GM06990 (cell line): ENCODE data around the gene GFRA4.

Experiments
- DNase-seq: peaks from one replicate; pipeline ENCODE4 v3.0.0-alpha.2; 2011; ENCODE audit not compliant: insufficient read length; ENCODE audit errors: extremely low read depth
- H3K27me3 ChIP-seq: replicated peaks from 2 replicates; pipeline ENCODE4 v1.6.0; 2011; ENCODE audit warnings: low read length; ENCODE audit not compliant: control insufficient read depth, insufficient read depth
- H3K36me3 ChIP-seq: 2 replicates; pipeline ENCODE4 v1.5.1; 2011; ENCODE audit warnings: low read length; ENCODE audit not compliant: control insufficient read depth, insufficient read depth
- H3K4me3 ChIP-seq: replicated peaks from 2 replicates; pipeline ENCODE4 v1.5.1; 2011; ENCODE audit warnings: low read depth, mild to moderate bottlenecking, control low read depth, low read length
- CTCF ChIP-seq: IDR thresholded peaks from 2 replicates; pipeline ENCODE4 v1.5.1; 2011; ENCODE audit warnings: low read length, control low read depth, mild to moderate bottlenecking, inconsistent platforms; ENCODE audit not compliant: insufficient read depth, poor library complexity, severe bottlenecking

Gene GFRA4, protein sequence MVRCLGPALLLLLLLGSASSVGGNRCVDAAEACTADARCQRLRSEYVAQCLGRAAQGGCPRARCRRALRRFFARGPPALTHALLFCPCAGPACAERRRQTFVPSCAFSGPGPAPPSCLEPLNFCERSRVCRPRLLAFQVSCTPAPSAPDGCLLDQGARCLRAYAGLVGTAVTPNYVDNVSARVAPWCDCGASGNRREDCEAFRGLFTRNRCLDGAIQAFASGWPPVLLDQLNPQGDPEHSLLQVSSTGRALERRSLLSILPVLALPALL

DNA sequence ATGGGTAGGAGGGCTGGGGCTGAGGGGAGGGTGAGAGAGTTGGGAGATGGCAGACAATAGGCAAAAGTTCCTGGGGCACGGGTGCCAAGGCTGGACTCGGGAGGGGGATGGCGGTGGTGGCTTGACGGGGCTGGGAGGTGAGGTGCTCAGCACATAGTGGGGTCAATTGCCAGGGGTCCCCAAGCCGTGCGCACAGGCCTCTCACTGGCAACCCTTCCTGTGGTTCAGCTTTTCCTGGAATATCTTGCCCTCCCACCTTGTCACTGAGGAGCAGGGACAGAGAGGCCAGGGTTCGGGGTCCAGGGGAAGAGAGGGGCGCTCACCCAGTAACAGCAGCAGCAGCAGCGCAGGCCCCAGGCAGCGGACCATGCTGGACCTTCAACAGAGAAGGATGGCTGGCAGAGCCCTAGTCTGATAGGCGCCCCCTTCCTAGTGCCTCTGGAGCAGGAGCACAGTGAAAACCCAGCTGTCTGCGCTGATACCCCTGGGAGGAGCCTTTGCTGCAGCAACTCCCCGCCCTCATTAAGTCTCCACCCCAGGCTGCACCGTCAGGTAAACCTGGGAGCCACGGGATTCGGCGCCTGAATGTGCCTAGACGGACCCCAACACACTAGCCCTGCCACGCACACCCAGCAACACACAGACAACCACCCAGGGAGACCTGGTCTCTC lies at the start of gene GFRA4:
Gene GFRA4, minus strand, starts transcription at position 369 of the 671 bp plus-strand sequence. Its CDS starts 0 bp downstream, at position 369.
- peaks cover 2% of the 10 kb centered on the region; the same call in 1 of the 2 replicates for H3K27me3 ChIP-seq
- H3K36me3 ChIP-seq, result no peaks in the 10 kb centered on the region
- no peak for TF ChIP-seq CTCF
- H3K4me3 ChIP-seq, result no peak within 1 kb of the TSS
- no peak for DNase-seq

DNA sequence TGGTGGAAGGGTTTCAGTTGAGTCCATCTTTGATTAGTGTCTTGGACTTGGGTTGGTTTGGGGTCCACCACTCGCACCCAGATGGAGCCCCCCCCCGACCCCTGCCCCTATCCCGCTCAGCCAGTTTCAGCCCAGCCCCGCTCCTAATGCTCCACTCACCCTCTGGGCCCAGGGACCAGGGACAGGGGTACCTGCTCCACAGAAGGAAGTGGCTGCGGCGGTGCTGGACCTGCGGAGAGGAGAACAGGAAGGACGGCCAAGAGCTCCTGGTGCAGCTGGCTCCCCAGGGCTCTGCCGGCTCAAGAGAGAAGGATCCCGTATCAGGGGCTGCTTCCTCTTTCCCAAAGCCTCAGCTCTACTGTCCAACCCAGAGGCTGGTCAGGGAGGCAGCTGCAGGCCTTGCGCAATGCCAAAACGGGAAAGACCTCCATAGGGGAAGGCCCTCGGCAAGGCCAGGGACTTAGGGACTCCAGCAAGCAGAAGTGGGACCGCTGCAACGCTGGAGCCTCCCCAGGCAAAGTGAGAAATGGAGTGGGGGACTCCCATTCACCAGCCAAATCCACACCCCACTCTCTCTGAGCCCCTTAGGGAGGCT lies 49.2 kb upstream of the GFRA4 start, which contains the start of gene SIGLEC1:
Gene SIGLEC1, minus strand, starts transcription at position 322 of the 595 bp plus-strand sequence. CDS start 5,472 bp downstream, outside the sequence.
- H3K4me3 ChIP-seq, result no peak within 1 kb of the TSS
- no peak for DNase-seq
- TF ChIP-seq CTCF, result no peak
- H3K27me3 ChIP-seq, result no peaks in the 10 kb centered on the region; the same call in 1 of the 2 replicates
- H3K36me3 ChIP-seq, result no peaks in the 10 kb centered on the region

DNA sequence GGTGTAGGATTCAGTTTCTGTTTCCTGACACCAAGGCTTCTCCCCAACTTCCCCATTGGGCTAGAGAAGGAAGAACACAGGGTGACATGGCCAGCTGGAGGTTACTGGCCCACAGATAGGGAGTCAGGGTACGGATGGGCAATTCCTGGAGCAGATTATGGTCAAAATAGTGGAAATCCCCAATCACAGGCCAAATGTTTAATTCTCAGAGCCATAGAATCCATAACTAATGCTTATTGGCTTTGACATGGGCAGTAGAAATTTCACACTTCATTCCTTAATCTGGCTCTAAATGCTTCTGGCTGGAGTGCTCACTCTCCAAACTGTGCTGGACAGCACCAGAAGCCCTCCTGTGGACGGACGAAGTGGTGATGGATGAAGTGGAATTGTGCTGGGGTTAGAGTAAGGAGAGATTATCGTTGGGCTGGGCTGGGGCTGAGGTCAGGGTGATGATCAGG lies 48.3 kb upstream of the GFRA4 start:
- TF ChIP-seq CTCF, result no peak
- Histone ChIP-seq H3K36me3 (no peaks in the 10 kb centered on the region), H3K4me3 (no peak overlapping the region), H3K27me3 (no peaks in the 10 kb centered on the region; the same call in 1 of the 2 replicates)
- no peak for DNase-seq

DNA sequence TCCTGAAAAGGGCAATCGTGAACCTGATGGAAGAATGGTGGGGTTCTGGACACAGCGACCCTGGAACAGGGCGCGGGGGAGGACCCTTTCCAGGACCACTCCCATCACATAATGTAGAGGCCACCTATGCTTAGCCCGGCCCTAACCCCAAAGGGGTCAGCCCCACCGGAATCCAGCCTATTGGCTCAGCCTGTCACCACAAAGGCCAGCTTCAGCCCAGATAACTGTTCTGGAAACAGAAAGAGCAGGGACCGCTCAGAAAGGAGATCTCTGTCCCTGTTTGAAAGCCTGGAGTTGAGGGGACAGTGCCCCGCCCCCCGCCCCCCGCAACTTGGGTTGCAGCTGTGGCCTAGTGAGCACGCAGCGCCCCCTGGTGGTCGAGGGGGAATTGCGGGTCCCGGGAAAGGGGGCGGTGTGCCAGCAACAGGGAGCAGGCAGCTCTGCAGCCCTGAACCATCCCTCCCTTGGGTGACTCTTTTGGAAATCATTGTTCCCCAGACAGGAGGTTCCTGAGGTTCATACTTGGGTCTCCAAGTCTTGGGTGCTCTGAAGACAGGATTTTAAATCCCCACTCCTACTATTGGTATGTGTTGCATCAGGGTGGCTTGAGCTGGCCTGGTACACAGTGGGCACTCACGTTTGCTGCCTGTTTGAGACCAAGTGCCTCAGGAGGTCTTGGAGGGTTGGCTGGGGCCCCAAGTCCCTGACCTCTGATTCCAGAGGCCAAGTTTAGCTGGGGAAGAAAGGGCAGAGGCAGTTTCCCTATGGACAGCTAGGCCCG lies 47.7 kb upstream of the GFRA4 start:
- H3K27me3 ChIP-seq, result no peaks in the 10 kb centered on the region; the same call in 1 of the 2 replicates
- DNase-seq, result peak; percentile 70
- peak; percentile 95 for TF ChIP-seq CTCF
- no peak overlapping the region for H3K4me3 ChIP-seq
- no peaks in the 10 kb centered on the region for H3K36me3 ChIP-seq

GRCh38 chr20:3710011-3710466 lies 46.8 kb upstream of the GFRA4 start:
- peak; percentile 26 for TF ChIP-seq CTCF
- Histone ChIP-seq H3K4me3 (no peak overlapping the region), H3K27me3 (no peaks in the 10 kb centered on the region; the same call in 1 of the 2 replicates), H3K36me3 (no peaks in the 10 kb centered on the region)
- no peak for DNase-seq
